Measurements from ENCODE around the gene ARHGAP19.

- TF ChIP-seq POLR2A (IDR thresholded peaks at IDR 0.05) (no peak), CTCF (IDR thresholded peaks at IDR 0.05) (no peak), EP300 (IDR thresholded peaks at IDR 0.05; ENCODE audit: low read depth) (no peak)
These were observed 63.7 kb downstream of the ARHGAP19 start for GRCh38 chr10:97228775-97229157.

Data from transverse colon (tissue), 3 donors.